GM10248 (cell line): ENCODE data around the gene SH3GL3.

Experiments used
- CTCF ChIA-PET: fragments of 300-600 bp; sonication (Branson Sonifier 250); formaldehyde crosslinking; extraction: SDS; loops from one replicate; lab custom pipeline; 2021; ENCODE audit warnings: antibody characterized with exemption; lab: Yijun Ruan, JAX
- POLR2A ChIA-PET: fragments of 350-650 bp; sonication (Branson Sonifier 250); formaldehyde crosslinking; extraction: SDS; loops from one replicate; lab custom pipeline; 2020; ENCODE audit warnings: antibody characterized with exemption; lab: Yijun Ruan, JAX
- DNase-seq: peaks from one replicate; pipeline ENCODE4 v3.0.0; 2012; ENCODE audit errors: extremely low spot score
- CTCF ChIP-seq: IDR thresholded peaks from 2 replicates; pipeline ENCODE4 v1.5.1; 2012; ENCODE audit warnings: mild to moderate bottlenecking, low read depth; ENCODE audit errors: extremely low read depth, missing control alignments, control extremely low read depth

Gene SH3GL3

GRCh38 chr15:83422541-83422940 is 24.6 kb upstream of the SH3GL3 start:
- no peak for DNase-seq
- CTCF ChIA-PET = interaction anchor here (0.9 to 1.8 kb wide), 4 partner anchors 8 to 16 kb away, joined by 3 to 10 read pairs (median 3); no protein-coding TSS in a partner anchor
- no peak for TF ChIP-seq CTCF
- POLR2A ChIA-PET = no interaction called here

GRCh38 chr15:83424101-83424500 is 23.0 kb upstream of the SH3GL3 start:
- no peak for DNase-seq
- TF ChIP-seq CTCF = no peak
- CTCF ChIA-PET = interaction anchor here (1.4 to 1.8 kb wide), 4 partner anchors 10 to 14 kb away, joined by 3 to 10 read pairs (median 4); no protein-coding TSS in a partner anchor
- POLR2A ChIA-PET = no interaction called here

- TF ChIP-seq CTCF = no peak
- no peak for DNase-seq
- POLR2A ChIA-PET = no interaction called here
- CTCF ChIA-PET = no interaction called here
These were observed 16.7 kb upstream of the SH3GL3 start for GRCh38 chr15:83430441-83430840.

GRCh38 chr15:83431521-83431920 is 15.6 kb upstream of the SH3GL3 start:
- ChIA-PET POLR2A (no interaction called here), CTCF (interaction anchor here (1.1 kb wide), 1 partner anchor 184 kb away, joined by 3 read pairs; no protein-coding TSS in a partner anchor)
- no peak for TF ChIP-seq CTCF
- DNase-seq = no peak

- TF ChIP-seq CTCF = no peak
- POLR2A ChIA-PET = no interaction called here
- CTCF ChIA-PET = interaction anchor here (1.0 to 6.2 kb wide), 4 partner anchors 9 to 156 kb away, joined by 3 to 79 read pairs (median 4); no protein-coding TSS in a partner anchor
These were observed 11.9 kb upstream of the SH3GL3 start for GRCh38 chr15:83435202-83435601.

GRCh38 chr15:83435782-83436181 is 11.4 kb upstream of the SH3GL3 start:
- ChIA-PET POLR2A (no interaction called here), CTCF (interaction anchor here (1.0 to 6.2 kb wide), 6 partner anchors 9 to 187 kb away, joined by 3 to 79 read pairs (median 4); no protein-coding TSS in a partner anchor)
- no peak for TF ChIP-seq CTCF
- DNase-seq = no peak

More at GRCh38 chr15:83435202-83435601, 11.9 kb upstream of the SH3GL3 start:
- DNase-seq = no peak
